HepG2 (cell line): ENCODE results near the gene SPRED2. TPM values are rescaled to one million over a fixed set of nuclear protein-coding genes. Genes with fewer than 3 reads are reported as not detected.
A peak's percentile ranks its signal among the peaks of the same experiment; 100 is the strongest.

ENCODE experiments used
- AFF4 ChIP-seq: sonication (generic); formaldehyde crosslinking; IDR thresholded peaks from 2 replicates; pipeline ENCODE4 v1.4.0; 2020; ENCODE audit warnings: missing genetic modification reagents
- ESRRA ChIP-seq: sonication (generic); formaldehyde crosslinking; IDR thresholded peaks from 2 replicates; pipeline ENCODE4 v1.5.1; 2020; ENCODE audit warnings: mild to moderate bottlenecking, low read depth, missing genetic modification reagents
- KLF6 ChIP-seq: IDR thresholded peaks from 2 replicates; pipeline ENCODE4 v1.8.0; 2016; ENCODE audit warnings: missing biosample characterization, missing genetic modification reagents
- USF2 ChIP-seq, 2 experiments: sonication (generic) in 1 of 2; formaldehyde crosslinking in 1 of 2; IDR thresholded peaks; 2 replicates each; pipeline versions ENCODE4 v1.5.1 to v1.6.1; 2011 to 2020; ENCODE audit warnings: borderline replicate concordance in 1 of 2, low read depth in 1 of 2, low read length in 1 of 2, mild to moderate bottlenecking in 1 of 2, missing genetic modification reagents in 1 of 2, moderate library complexity in 1 of 2
- ZFP91 ChIP-seq: sonication (generic); formaldehyde crosslinking; IDR thresholded peaks from 2 replicates; pipeline ENCODE4 v1.9.0; 2022; ENCODE audit warnings: missing genetic modification reagents, mild to moderate bottlenecking, borderline replicate concordance
- ZNF10 ChIP-seq: sonication (generic); formaldehyde crosslinking; IDR thresholded peaks from 2 replicates; pipeline ENCODE4 v1.4.0; 2020; ENCODE audit warnings: mild to moderate bottlenecking, low read depth, missing genetic modification reagents, borderline replicate concordance
- ZNF124 ChIP-seq: sonication (generic); formaldehyde crosslinking; IDR thresholded peaks from 2 replicates; pipeline ENCODE4 v1.4.0; 2020; ENCODE audit warnings: missing genetic modification reagents
- ZNF136 ChIP-seq: sonication (generic); formaldehyde crosslinking; IDR thresholded peaks from 2 replicates; pipeline ENCODE4 v1.8.1; 2022; ENCODE audit warnings: low read depth, mild to moderate bottlenecking, moderate library complexity, missing genetic modification reagents
- ZNF282 ChIP-seq: fragments of 450-650 bp; IDR thresholded peaks from 2 replicates; pipeline ENCODE4 v1.6.1; 2018; ENCODE audit not compliant: partially characterized antibody
- ZNF331 ChIP-seq: sonication (generic); formaldehyde crosslinking; IDR thresholded peaks from 2 replicates; pipeline ENCODE4 v1.4.0; 2020; ENCODE audit warnings: missing genetic modification reagents
- ZNF441 ChIP-seq: sonication (generic); formaldehyde crosslinking; IDR thresholded peaks from 2 replicates; pipeline ENCODE4 v1.7.0; 2021; ENCODE audit warnings: missing genetic modification reagents, borderline replicate concordance
- polyA plus RNA-seq, 8 experiments: library from polyadenylated mRNA; depleted of rRNA in 3 of 8; stranded (reverse) in 7 of 8; unstranded in 1 of 8; fragments of >200 nt; fragmentation: Illumina TruSeq in 4 of 8; extraction: Trizol in 4 of 8; gene quantifications; 2 replicates each; pipeline versions ENCODE4 v1.2.1 to v1.2.3, GENCODE V29; 2011 to 2016; ENCODE audit warnings: low read depth in 4 of 8, missing spikeins in 1 of 8, mixed read lengths in 1 of 8; ENCODE audit not compliant: insufficient read depth in 1 of 8
- total RNA-seq, 5 experiments: library from RNA; depleted of rRNA; stranded (reverse); fragments of >200 nt; fragmentation: Illumina TruSeq; extraction: Trizol; gene quantifications; 2 replicates each; pipeline ENCODE4 v1.2.3, GENCODE V29; 2016; ENCODE audit warnings: low read depth in 1 of 5
- TF ChIP-seq, protein P1 (sequence below): sonication (generic); formaldehyde crosslinking; IDR thresholded peaks from 2 replicates; pipeline ENCODE4 v1.5.0; 2020; ENCODE audit warnings: missing genetic modification reagents, mild to moderate bottlenecking, borderline replicate concordance
- TF ChIP-seq, protein P2 (sequence below): sonication (generic); formaldehyde crosslinking; IDR thresholded peaks from 2 replicates; pipeline ENCODE4 v1.4.0; 2020; ENCODE audit warnings: mild to moderate bottlenecking, missing genetic modification reagents, borderline replicate concordance

The SPRED2 gene
- total and polyA plus RNA-seq, 2 of the 13 experiments (the other 11 are each of a cell fraction or from before 2014, with no cell fraction given), result 13.0 to 37.0 TPM

DNA sequence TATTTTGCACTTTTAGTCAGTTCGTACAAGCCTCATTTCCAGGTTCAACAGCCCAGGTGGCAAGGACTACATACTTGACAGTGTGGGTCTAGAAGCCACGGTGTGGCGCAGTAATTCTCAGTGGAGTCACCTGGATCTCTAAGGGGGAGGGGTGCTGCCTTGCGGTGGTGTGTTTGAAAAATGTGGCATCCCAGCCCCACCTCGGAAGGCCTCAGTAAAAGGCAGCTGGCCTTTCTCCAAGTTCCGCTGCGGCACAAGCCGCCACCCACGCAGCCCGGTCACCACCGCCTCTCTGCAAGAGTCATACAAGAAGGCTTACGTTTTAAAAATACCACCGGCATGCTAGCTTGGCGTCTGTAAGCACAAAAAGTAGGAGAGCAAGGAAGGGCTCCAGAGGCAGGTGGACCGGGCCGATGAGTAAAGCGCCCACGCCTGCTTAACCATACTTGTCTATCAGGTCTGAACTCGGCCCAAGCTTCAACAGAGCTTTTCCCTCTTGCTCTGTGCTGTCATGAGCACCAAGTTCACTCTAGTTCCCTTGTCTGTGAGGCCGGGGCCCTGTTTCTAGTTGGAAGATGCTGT lies 49.5 kb downstream of the SPRED2 start (continued):
- TF ChIP-seq ZNF124 (CRISPR knock-in tag) (no peak), ZNF10 (CRISPR knock-in tag) (no peak), ZNF136 (CRISPR knock-in tag) (peak; percentile 44; the same call in 1 of the 2 replicates), USF2 (IDR thresholded peaks at IDR 0.05; ENCODE audit: low read depth, low read length) (no peak), USF2 (CRISPR knock-in tag; IDR thresholded peaks at IDR 0.05; ENCODE audit: borderline replicate concordance) (no peak), AFF4 (CRISPR knock-in tag) (no peak), ESRRA (CRISPR knock-in tag) (no peak), ZNF331 (peak; percentile 85), KLF6 (CRISPR knock-in tag) (peak; percentile 66), ZNF441 (CRISPR knock-in tag) (peak; percentile 73), ZNF282 (no peak), ZFP91 (CRISPR knock-in tag) (peak; percentile 80)
- TF ChIP-seq, protein P1, sequence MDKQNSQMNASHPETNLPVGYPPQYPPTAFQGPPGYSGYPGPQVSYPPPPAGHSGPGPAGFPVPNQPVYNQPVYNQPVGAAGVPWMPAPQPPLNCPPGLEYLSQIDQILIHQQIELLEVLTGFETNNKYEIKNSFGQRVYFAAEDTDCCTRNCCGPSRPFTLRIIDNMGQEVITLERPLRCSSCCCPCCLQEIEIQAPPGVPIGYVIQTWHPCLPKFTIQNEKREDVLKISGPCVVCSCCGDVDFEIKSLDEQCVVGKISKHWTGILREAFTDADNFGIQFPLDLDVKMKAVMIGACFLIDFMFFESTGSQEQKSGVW (CRISPR knock-in tag), result no peak
- TF ChIP-seq, protein P2, sequence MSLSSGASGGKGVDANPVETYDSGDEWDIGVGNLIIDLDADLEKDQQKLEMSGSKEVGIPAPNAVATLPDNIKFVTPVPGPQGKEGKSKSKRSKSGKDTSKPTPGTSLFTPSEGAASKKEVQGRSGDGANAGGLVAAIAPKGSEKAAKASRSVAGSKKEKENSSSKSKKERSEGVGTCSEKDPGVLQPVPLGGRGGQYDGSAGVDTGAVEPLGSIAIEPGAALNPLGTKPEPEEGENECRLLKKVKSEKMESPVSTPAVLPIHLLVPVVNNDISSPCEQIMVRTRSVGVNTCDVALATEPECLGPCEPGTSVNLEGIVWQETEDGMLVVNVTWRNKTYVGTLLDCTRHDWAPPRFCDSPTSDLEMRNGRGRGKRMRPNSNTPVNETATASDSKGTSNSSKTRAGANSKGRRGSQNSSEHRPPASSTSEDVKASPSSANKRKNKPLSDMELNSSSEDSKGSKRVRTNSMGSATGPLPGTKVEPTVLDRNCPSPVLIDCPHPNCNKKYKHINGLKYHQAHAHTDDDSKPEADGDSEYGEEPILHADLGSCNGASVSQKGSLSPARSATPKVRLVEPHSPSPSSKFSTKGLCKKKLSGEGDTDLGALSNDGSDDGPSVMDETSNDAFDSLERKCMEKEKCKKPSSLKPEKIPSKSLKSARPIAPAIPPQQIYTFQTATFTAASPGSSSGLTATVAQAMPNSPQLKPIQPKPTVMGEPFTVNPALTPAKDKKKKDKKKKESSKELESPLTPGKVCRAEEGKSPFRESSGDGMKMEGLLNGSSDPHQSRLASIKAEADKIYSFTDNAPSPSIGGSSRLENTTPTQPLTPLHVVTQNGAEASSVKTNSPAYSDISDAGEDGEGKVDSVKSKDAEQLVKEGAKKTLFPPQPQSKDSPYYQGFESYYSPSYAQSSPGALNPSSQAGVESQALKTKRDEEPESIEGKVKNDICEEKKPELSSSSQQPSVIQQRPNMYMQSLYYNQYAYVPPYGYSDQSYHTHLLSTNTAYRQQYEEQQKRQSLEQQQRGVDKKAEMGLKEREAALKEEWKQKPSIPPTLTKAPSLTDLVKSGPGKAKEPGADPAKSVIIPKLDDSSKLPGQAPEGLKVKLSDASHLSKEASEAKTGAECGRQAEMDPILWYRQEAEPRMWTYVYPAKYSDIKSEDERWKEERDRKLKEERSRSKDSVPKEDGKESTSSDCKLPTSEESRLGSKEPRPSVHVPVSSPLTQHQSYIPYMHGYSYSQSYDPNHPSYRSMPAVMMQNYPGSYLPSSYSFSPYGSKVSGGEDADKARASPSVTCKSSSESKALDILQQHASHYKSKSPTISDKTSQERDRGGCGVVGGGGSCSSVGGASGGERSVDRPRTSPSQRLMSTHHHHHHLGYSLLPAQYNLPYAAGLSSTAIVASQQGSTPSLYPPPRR (CRISPR knock-in tag), result no peak; the same call in 1 of the 2 replicates
